ENCODE results near the gene PCDH1. TPM values are rescaled to one million over a fixed set of nuclear protein-coding genes. Genes with fewer than 3 reads are reported as not detected.

The PCDH1 gene
- total RNA-seq, 1 donor from 2014 or later, result 5.4 TPM

DNA sequence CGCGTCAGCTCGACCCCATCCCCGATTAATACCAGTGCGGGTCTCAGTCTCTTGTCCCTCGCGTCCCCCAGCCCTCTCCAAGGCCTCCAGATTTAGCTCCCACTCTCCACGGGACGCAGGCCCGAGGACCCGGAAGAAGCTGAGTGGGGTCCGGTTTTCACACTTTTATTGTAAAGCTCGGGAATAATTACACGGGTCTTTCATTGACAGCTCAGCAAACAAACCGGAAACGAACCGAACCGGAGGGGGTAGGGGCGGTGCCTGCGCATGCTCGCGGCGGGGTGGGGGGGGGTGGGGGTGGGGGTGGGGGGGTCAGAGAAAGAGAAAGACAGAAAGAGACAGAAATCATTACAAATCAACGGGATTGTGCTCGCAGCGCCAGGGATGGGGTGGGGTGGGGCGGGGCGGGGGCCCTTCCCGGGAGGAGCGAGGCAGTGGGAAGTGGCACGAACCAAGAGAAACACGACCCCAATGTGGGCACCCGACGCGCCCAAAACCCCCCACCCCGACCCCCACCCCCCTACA, 27.9 kb downstream of the PCDH1 start:
- H3K9me3 Mint-ChIP-seq, result no peaks in the 10 kb centered on the region
- TF ChIP-seq, protein P1, sequence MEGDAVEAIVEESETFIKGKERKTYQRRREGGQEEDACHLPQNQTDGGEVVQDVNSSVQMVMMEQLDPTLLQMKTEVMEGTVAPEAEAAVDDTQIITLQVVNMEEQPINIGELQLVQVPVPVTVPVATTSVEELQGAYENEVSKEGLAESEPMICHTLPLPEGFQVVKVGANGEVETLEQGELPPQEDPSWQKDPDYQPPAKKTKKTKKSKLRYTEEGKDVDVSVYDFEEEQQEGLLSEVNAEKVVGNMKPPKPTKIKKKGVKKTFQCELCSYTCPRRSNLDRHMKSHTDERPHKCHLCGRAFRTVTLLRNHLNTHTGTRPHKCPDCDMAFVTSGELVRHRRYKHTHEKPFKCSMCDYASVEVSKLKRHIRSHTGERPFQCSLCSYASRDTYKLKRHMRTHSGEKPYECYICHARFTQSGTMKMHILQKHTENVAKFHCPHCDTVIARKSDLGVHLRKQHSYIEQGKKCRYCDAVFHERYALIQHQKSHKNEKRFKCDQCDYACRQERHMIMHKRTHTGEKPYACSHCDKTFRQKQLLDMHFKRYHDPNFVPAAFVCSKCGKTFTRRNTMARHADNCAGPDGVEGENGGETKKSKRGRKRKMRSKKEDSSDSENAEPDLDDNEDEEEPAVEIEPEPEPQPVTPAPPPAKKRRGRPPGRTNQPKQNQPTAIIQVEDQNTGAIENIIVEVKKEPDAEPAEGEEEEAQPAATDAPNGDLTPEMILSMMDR (IDR thresholded peaks at IDR 0.05; ENCODE audit: unreplicated experiment), result no peak
- peak overlapping the region; percentile 96 for H3K27ac Mint-ChIP-seq
- peak overlapping the region; percentile 81 for H3K4me3 Mint-ChIP-seq
- H3K4me1 Mint-ChIP-seq, result peaks cover 19% of the 10 kb centered on the region
- DNase-seq (ENCODE audit: low spot score in 2 of 2, unreplicated experiment in 2 of 2), result no peak
- no peaks in the 10 kb centered on the region for H3K27me3 Mint-ChIP-seq (ENCODE audit: low read depth)
- no peaks in the 10 kb centered on the region for H3K36me3 Mint-ChIP-seq

DNA sequence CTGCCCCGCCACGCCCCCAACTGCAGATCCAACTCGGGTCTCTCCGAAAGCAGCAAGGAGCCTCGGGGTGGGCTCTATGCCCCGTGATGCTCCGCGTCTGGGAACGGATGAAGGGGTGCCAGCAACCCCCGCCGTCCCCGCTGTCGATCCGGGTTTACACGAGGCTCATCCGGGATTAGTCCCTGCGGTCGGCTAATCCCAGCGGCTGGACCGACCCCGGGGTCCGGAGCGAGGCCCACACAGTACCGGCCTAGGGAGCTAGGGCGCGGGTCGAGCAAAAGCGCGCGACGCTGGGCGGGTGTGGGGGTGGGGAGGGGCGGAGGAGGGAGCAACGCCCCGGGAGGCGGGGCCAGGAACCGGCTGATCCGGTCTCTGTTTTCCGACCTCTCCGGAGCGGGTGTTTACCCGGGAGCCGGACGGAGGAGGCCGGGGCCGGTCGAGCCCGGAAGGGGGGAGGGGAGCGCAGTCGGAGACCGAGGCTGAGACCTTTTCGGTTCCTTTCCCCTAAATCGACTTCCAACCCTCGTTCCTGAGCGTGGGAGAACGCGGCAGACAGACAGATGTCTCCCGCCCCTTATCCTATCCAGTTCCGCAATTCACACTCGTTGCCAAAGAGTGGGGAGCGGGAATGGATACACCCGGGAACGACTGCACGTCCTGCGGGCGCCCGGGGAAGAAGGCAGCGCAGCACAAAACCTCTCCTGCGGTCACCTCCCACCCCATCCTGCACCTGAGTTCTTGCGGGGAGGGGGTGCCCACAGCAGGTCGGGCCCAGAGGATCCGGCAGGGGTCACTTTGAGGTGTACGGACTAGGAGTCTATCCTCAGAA, 28.6 kb downstream of the PCDH1 start:
- Mint-ChIP-seq H3K4me3 (peak overlapping the region; percentile 81), H3K27ac (peak overlapping the region; percentile 96), H3K9me3 (no peaks in the 10 kb centered on the region), H3K4me1 (peaks cover 19% of the 10 kb centered on the region), H3K27me3 (ENCODE audit: low read depth) (no peaks in the 10 kb centered on the region), H3K36me3 (no peaks in the 10 kb centered on the region)
- TF ChIP-seq, protein P1 (IDR thresholded peaks at IDR 0.05; ENCODE audit: unreplicated experiment), result no peak
- peak; percentile 79 to 89 for DNase-seq (ENCODE audit: low spot score in 2 of 2, unreplicated experiment in 2 of 2)

DNA sequence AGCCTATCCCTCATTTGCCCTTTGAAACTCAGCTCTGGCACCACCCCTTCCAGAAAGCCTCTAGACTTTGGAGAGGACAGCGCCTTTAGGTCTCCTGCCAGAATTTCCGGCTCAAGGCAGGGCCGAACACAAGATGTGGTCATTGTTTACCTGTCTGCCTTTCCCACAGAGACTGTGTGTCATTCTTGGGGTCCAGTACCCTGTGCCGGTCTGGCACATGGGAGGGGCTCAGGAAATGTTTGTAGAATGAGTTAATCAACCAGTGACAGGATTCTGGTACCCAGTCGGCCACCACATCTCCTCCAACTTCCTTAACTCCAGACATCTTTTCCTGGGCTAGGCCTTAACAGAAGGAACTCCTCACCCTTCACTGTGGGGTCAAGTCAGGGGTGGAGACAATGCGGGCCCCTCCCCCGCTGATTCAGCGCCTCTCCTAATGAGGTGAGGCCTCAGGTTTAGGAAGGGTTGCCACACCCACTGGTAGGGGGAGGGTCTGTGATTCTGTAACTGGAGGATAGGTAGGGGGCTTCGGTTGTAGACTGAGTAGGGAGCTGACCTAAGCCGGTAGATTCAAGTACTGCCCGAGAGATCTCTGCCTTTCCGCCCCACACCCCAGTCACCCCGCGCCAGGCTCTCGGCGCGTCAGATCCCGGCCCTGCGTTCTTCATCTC, 29.3 kb downstream of the PCDH1 start:
- DNase-seq (ENCODE audit: low spot score in 2 of 2, unreplicated experiment in 2 of 2), result no peak
- Mint-ChIP-seq H3K9me3 (no peaks in the 10 kb centered on the region), H3K27me3 (ENCODE audit: low read depth) (no peaks in the 10 kb centered on the region), H3K4me3 (peak overlapping the region; percentile 81), H3K4me1 (peaks cover 19% of the 10 kb centered on the region), H3K27ac (peak overlapping the region; percentile 96), H3K36me3 (no peaks in the 10 kb centered on the region)
- TF ChIP-seq, protein P1 (IDR thresholded peaks at IDR 0.05; ENCODE audit: unreplicated experiment), result no peak

DNA sequence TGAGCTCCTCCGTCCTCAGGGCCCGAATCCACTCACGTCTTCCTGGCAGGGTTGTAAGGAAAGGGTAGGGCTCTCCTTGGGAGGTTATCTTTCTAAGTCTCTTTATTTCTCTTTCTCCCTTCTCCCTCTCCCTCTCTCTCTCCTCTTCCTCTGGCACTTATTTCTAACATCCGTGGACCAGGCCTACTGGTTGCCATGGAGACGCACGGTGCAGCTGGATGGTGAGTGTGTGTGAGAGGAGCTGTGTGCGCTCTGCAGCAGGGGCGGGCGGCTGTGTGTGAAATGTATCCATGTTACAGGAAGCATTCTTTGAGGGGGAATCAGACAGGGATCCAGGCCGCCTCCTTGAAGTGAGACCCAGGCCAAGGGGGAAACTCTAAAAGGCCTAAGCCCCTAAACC, 32.2 kb downstream of the PCDH1 start:
- Mint-ChIP-seq H3K27me3 (ENCODE audit: low read depth) (no peaks in the 10 kb centered on the region), H3K4me3 (no peak overlapping the region), H3K4me1 (peaks cover 29% of the 10 kb centered on the region), H3K9me3 (no peaks in the 10 kb centered on the region), H3K27ac (no peak overlapping the region), H3K36me3 (no peaks in the 10 kb centered on the region)
- TF ChIP-seq, protein P1 (IDR thresholded peaks at IDR 0.05; ENCODE audit: unreplicated experiment), result no peak
- no peak for DNase-seq (ENCODE audit: low spot score in 2 of 2, unreplicated experiment in 2 of 2)

DNA sequence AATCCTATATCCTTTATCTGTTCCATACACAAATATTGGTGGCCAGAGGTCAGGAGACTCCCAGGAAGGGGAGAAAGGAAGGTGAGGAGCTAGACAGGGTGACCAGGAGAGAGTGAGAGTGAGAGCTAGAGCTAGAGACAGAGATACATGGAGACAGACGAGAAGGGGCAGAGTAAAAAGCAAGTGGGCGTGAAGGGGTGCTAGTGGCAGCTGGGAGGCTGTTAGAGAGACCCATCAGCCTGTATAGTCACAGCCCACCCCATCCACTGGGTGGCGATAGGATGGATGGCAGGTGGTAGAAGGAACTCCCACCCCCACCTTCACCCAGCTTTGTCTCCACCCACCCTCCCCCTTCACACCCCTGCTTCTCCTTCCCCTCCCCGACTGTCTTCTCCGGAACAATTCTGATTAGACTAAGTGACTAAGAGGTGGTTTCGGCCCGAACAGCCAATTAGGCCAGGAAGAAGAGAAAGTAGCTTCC, 32.8 kb downstream of the PCDH1 start:
- no peak overlapping the region for H3K4me3 Mint-ChIP-seq
- H3K4me1 Mint-ChIP-seq, result peaks cover 27% of the 10 kb centered on the region
- H3K27me3 Mint-ChIP-seq (ENCODE audit: low read depth), result no peaks in the 10 kb centered on the region
- no peak overlapping the region for H3K27ac Mint-ChIP-seq
- TF ChIP-seq, protein P1 (IDR thresholded peaks at IDR 0.05; ENCODE audit: unreplicated experiment), result no peak
- H3K9me3 Mint-ChIP-seq, result no peaks in the 10 kb centered on the region
- no peaks in the 10 kb centered on the region for H3K36me3 Mint-ChIP-seq
- no peak for DNase-seq (ENCODE audit: low spot score in 2 of 2, unreplicated experiment in 2 of 2)

Measured in mesothelial cell of epicardium (in vitro differentiated cells).